Measurements from ENCODE around the gene ARHGAP18.

ARHGAP18 gene

GRCh38 chr6:129604321-129604720 is 105.7 kb downstream of the ARHGAP18 start:
- Histone ChIP-seq H3K4me1 (ENCODE audit: control insufficient read depth, low read depth, low read length) (peaks cover 7% of the 10 kb centered on the region), H3K27me3 (ENCODE audit: control insufficient read depth, insufficient read depth, low read length) (no peaks in the 10 kb centered on the region), H3K27ac (ENCODE audit: low read length) (no peak overlapping the region), H3K9ac (ENCODE audit: low read length) (no peak overlapping the region), H3K36me3 (ENCODE audit: control insufficient read depth, low read depth, low read length) (no peaks in the 10 kb centered on the region), H3K9me3 (ENCODE audit: control insufficient read depth, low read depth, low read length) (no peaks in the 10 kb centered on the region), H3K4me3 (ENCODE audit: low read length) (no peak overlapping the region)

GRCh38 chr6:129603741-129604140 is 106.2 kb downstream of the ARHGAP18 start:
- H3K27ac ChIP-seq (ENCODE audit: low read length) = no peak overlapping the region
- H3K9me3 ChIP-seq (ENCODE audit: control insufficient read depth, low read depth, low read length) = no peaks in the 10 kb centered on the region
- H3K4me3 ChIP-seq (ENCODE audit: low read length) = no peak overlapping the region
- no peaks in the 10 kb centered on the region for H3K27me3 ChIP-seq (ENCODE audit: control insufficient read depth, insufficient read depth, low read length)
- H3K9ac ChIP-seq (ENCODE audit: low read length) = no peak overlapping the region
- H3K4me1 ChIP-seq (ENCODE audit: control insufficient read depth, low read depth, low read length) = peaks cover 8% of the 10 kb centered on the region
- no peaks in the 10 kb centered on the region for H3K36me3 ChIP-seq (ENCODE audit: control insufficient read depth, low read depth, low read length)

GRCh38 chr6:129601323-129601722 is 108.7 kb downstream of the ARHGAP18 start:
- Histone ChIP-seq H3K4me1 (ENCODE audit: control insufficient read depth, low read depth, low read length) (peaks cover 7% of the 10 kb centered on the region), H3K36me3 (ENCODE audit: control insufficient read depth, low read depth, low read length) (no peaks in the 10 kb centered on the region), H3K9me3 (ENCODE audit: control insufficient read depth, low read depth, low read length) (no peaks in the 10 kb centered on the region), H3K9ac (ENCODE audit: low read length) (no peak overlapping the region), H3K4me3 (ENCODE audit: low read length) (no peak overlapping the region), H3K27me3 (ENCODE audit: control insufficient read depth, insufficient read depth, low read length) (no peaks in the 10 kb centered on the region), H3K27ac (ENCODE audit: low read length) (no peak overlapping the region)

- no peaks in the 10 kb centered on the region for H3K27me3 ChIP-seq (ENCODE audit: control insufficient read depth, insufficient read depth, low read length)
- H3K4me3 ChIP-seq (ENCODE audit: low read length) = no peak overlapping the region
- H3K9ac ChIP-seq (ENCODE audit: low read length) = no peak overlapping the region
- peaks cover 7% of the 10 kb centered on the region for H3K4me1 ChIP-seq (ENCODE audit: control insufficient read depth, low read depth, low read length)
- H3K9me3 ChIP-seq (ENCODE audit: control insufficient read depth, low read depth, low read length) = no peaks in the 10 kb centered on the region
- H3K36me3 ChIP-seq (ENCODE audit: control insufficient read depth, low read depth, low read length) = no peaks in the 10 kb centered on the region
- no peak overlapping the region for H3K27ac ChIP-seq (ENCODE audit: low read length)
Observed at GRCh38 chr6:129599467-129599866, 110.5 kb downstream of the ARHGAP18 start.

GRCh38 chr6:129598244-129599187 is 111.5 kb downstream of the ARHGAP18 start:
- Histone ChIP-seq H3K4me3 (ENCODE audit: low read length) (no peak overlapping the region), H3K27me3 (ENCODE audit: control insufficient read depth, insufficient read depth, low read length) (no peaks in the 10 kb centered on the region), H3K27ac (ENCODE audit: low read length) (no peak overlapping the region), H3K9ac (ENCODE audit: low read length) (no peak overlapping the region), H3K4me1 (ENCODE audit: control insufficient read depth, low read depth, low read length) (peaks cover 7% of the 10 kb centered on the region), H3K9me3 (ENCODE audit: control insufficient read depth, low read depth, low read length) (no peaks in the 10 kb centered on the region), H3K36me3 (ENCODE audit: control insufficient read depth, low read depth, low read length) (no peaks in the 10 kb centered on the region)

- Histone ChIP-seq H3K9me3 (ENCODE audit: control insufficient read depth, low read depth, low read length) (no peaks in the 10 kb centered on the region), H3K4me1 (ENCODE audit: control insufficient read depth, low read depth, low read length) (peaks cover 7% of the 10 kb centered on the region), H3K27ac (ENCODE audit: low read length) (no peak overlapping the region), H3K27me3 (ENCODE audit: control insufficient read depth, insufficient read depth, low read length) (no peaks in the 10 kb centered on the region), H3K9ac (ENCODE audit: low read length) (no peak overlapping the region), H3K4me3 (ENCODE audit: low read length) (no peak overlapping the region), H3K36me3 (ENCODE audit: control insufficient read depth, low read depth, low read length) (no peaks in the 10 kb centered on the region)
Observed at GRCh38 chr6:129597023-129597713, 112.8 kb downstream of the ARHGAP18 start.

- H3K27ac ChIP-seq (ENCODE audit: low read length) = no peak overlapping the region
- H3K9me3 ChIP-seq (ENCODE audit: control insufficient read depth, low read depth, low read length) = no peaks in the 10 kb centered on the region
- H3K9ac ChIP-seq (ENCODE audit: low read length) = no peak overlapping the region
- no peaks in the 10 kb centered on the region for H3K27me3 ChIP-seq (ENCODE audit: control insufficient read depth, insufficient read depth, low read length)
- H3K4me1 ChIP-seq (ENCODE audit: control insufficient read depth, low read depth, low read length) = peaks cover 7% of the 10 kb centered on the region
- no peaks in the 10 kb centered on the region for H3K36me3 ChIP-seq (ENCODE audit: control insufficient read depth, low read depth, low read length)
- H3K4me3 ChIP-seq (ENCODE audit: low read length) = no peak overlapping the region
Observed at GRCh38 chr6:129596522-129596921, 113.5 kb downstream of the ARHGAP18 start.

- Histone ChIP-seq H3K4me3 (ENCODE audit: low read length) (no peak overlapping the region), H3K9ac (ENCODE audit: low read length) (no peak overlapping the region), H3K27ac (ENCODE audit: low read length) (no peak overlapping the region), H3K36me3 (ENCODE audit: control insufficient read depth, low read depth, low read length) (no peaks in the 10 kb centered on the region), H3K4me1 (ENCODE audit: control insufficient read depth, low read depth, low read length) (no peaks in the 10 kb centered on the region), H3K9me3 (ENCODE audit: control insufficient read depth, low read depth, low read length) (no peaks in the 10 kb centered on the region), H3K27me3 (ENCODE audit: control insufficient read depth, insufficient read depth, low read length) (no peaks in the 10 kb centered on the region)
Observed at GRCh38 chr6:129593233-129593564, 116.8 kb downstream of the ARHGAP18 start.

- H3K9me3 ChIP-seq (ENCODE audit: control insufficient read depth, low read depth, low read length) = no peaks in the 10 kb centered on the region
- no peaks in the 10 kb centered on the region for H3K36me3 ChIP-seq (ENCODE audit: control insufficient read depth, low read depth, low read length)
Observed at GRCh38 chr6:129592516-129593232, 117.3 kb downstream of the ARHGAP18 start.

GRCh38 chr6:129590408-129591022 is 119.5 kb downstream of the ARHGAP18 start:
- Histone ChIP-seq H3K36me3 (ENCODE audit: control insufficient read depth, low read depth, low read length) (no peaks in the 10 kb centered on the region), H3K4me3 (ENCODE audit: low read length) (no peak overlapping the region), H3K27me3 (ENCODE audit: control insufficient read depth, insufficient read depth, low read length) (no peaks in the 10 kb centered on the region), H3K9me3 (ENCODE audit: control insufficient read depth, low read depth, low read length) (no peaks in the 10 kb centered on the region), H3K4me1 (ENCODE audit: control insufficient read depth, low read depth, low read length) (no peaks in the 10 kb centered on the region), H3K9ac (ENCODE audit: low read length) (no peak overlapping the region), H3K27ac (ENCODE audit: low read length) (no peak overlapping the region)

More at GRCh38 chr6:129592516-129593232, 117.3 kb downstream of the ARHGAP18 start:
- no peak overlapping the region for H3K9ac ChIP-seq (ENCODE audit: low read length)
- no peaks in the 10 kb centered on the region for H3K4me1 ChIP-seq (ENCODE audit: control insufficient read depth, low read depth, low read length)
- no peak overlapping the region for H3K27ac ChIP-seq (ENCODE audit: low read length)
- H3K4me3 ChIP-seq (ENCODE audit: low read length) = no peak overlapping the region
- H3K27me3 ChIP-seq (ENCODE audit: control insufficient read depth, insufficient read depth, low read length) = no peaks in the 10 kb centered on the region

GRCh38 chr6:129586815-129587214 is 123.2 kb downstream of the ARHGAP18 start:
- H3K4me3 ChIP-seq (ENCODE audit: low read length) = no peak overlapping the region
- no peaks in the 10 kb centered on the region for H3K4me1 ChIP-seq (ENCODE audit: control insufficient read depth, low read depth, low read length)
- no peaks in the 10 kb centered on the region for H3K27me3 ChIP-seq (ENCODE audit: control insufficient read depth, insufficient read depth, low read length)
- no peaks in the 10 kb centered on the region for H3K9me3 ChIP-seq (ENCODE audit: control insufficient read depth, low read depth, low read length)
- H3K9ac ChIP-seq (ENCODE audit: low read length) = no peak overlapping the region
- no peak overlapping the region for H3K27ac ChIP-seq (ENCODE audit: low read length)
- no peaks in the 10 kb centered on the region for H3K36me3 ChIP-seq (ENCODE audit: control insufficient read depth, low read depth, low read length)
